NCI-H2171 (cell line): ENCODE results near the gene NRF1.

Experiments used
- DNase-seq: peaks from one replicate; lab custom pipeline; 2025; lab: John Stamatoyannopoulos, UW

The NRF1 gene

DNA sequence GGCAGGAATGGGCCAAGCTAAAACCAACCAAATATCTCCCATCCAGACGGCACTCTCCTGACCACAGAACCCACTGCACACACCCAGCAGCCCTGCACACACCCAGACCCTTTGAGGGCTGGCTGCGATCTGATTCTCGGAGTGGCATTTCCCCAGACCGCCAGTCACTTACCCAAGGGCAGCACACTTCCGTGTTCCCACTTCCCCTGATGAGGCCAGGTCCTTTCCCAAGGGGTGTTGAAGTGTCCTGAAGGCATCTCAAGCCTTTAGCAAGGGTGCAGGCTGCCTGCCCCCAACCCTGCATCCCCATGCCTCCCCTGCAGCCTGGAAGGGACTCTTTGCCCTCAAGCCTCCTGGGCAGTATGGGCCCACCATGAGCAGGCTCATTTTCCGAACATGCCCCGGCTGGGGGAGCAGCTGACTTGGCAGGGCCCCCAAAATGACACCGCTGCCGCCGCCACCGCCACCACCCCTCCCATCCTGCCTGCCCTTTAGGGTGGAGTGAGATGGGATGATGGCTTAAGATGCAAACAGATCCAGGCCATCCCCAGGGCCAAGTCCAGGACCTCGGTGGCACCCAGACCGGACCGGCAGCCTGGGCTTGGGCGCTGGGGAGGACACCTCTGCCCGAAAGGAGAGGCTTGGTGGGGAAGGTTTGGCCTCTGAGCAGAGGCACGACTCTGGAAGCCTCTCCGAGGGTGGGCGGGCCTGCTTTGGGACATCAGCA is 159.8 kb downstream of the NRF1 start:
- no peak for DNase-seq

DNA sequence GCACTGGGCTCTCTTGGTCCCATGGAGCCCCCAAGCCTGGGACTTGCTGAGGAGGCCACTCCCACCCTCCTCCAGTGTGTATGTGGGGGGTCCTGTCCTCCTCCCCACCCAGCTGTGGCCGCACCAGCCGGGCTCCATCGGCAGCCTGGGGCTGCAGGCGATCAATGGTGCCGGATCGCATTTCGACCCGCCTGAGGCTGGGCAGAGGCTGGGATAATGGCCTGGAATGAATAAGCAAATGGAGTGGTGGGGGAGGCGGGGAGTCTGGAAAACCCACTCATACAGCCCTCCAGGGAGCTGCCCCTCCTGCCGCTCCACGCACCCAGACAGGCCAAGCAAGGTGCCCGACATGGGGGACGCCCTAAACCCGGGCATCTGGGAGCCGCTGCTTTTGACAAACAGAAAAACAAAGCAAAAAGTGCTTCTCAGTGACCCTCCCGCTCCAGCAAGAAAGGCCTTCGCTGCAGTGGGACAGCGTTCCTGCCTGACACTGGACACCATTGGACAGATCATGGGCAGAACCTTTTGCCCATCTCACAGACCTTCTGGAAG is 160.5 kb downstream of the NRF1 start:
- DNase-seq: no peak

DNA sequence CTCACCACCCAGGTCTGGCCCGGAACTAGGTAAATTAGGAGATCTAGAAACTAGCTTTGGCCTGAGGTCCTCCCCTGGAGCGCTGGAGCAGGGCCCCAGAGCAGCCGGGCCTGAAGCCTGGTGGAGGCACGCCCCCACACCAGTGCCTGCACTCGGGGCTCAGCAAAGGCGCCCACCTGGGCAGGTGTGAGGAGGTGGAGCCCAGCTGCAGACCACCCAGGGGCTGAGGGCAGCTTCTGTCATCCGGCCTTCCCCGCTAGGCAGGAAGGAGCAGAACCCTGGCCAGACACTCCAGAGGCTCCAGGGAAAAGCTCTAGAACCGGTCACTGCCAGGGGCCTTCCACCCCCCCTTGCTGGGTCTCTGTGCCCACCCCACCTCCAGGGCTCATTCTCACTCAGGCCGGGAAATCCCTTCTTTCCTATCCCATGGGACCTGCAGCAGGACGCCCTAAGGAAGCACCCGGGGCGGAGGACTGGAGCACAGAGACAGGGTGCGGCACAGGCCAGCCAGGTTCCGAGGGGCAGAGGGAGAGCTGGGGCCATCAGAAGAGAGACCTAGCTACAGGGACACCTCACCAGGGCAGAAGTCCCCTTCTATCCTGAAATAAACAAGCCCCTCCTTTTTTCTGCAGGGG is 161.2 kb downstream of the NRF1 start:
- no peak for DNase-seq

GRCh38 chr7:129773328-129773731 is 161.8 kb downstream of the NRF1 start:
- no peak for DNase-seq

DNA sequence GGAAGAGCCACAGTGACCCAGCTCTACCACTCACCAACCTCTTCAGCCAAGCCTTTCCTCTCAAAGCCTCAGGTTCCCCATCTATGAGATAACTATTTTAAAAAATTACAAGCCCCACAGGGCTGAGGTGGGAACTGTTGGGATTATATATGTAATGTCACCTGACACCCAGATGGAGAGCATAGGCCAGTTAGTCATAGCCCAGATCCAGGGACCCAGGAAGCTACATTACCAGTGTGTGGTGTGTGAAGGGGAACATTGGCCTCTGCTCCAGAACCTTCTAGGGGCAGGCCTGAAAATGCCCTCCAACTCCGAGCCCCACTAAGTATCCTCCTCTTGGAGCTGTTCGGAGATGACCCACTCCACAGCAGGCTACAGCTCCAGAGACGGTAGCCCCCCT is 162.4 kb downstream of the NRF1 start:
- no peak for DNase-seq

DNA sequence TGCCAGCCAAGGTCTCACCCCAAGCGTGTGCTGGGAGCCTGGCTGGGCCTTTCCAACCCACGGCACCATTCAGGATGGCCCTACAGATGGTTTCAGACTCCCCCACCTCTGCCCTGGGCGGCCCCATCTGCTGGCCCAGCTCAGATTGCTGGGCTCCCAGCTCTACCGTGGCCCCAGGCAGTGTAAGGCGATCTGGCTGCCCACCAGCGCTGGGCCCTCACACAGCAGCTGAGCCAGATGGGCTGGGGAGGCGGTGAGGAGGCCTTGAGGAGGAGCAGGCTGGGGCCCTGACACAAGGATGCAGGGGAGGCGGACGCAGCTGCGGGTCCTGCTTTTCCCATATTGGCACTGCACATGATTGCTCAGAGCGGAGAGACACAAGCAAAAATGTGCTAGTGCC is 162.8 kb downstream of the NRF1 start:
- peak; percentile 86 for DNase-seq

GRCh38 chr7:129774871-129775694 is 163.6 kb downstream of the NRF1 start:
- DNase-seq: no peak

- peak; percentile 27 for DNase-seq
These were observed 164.3 kb downstream of the NRF1 start for GRCh38 chr7:129775695-129776361.

- DNase-seq: no peak
These were observed 164.8 kb downstream of the NRF1 start for GRCh38 chr7:129776362-129776722.

DNA sequence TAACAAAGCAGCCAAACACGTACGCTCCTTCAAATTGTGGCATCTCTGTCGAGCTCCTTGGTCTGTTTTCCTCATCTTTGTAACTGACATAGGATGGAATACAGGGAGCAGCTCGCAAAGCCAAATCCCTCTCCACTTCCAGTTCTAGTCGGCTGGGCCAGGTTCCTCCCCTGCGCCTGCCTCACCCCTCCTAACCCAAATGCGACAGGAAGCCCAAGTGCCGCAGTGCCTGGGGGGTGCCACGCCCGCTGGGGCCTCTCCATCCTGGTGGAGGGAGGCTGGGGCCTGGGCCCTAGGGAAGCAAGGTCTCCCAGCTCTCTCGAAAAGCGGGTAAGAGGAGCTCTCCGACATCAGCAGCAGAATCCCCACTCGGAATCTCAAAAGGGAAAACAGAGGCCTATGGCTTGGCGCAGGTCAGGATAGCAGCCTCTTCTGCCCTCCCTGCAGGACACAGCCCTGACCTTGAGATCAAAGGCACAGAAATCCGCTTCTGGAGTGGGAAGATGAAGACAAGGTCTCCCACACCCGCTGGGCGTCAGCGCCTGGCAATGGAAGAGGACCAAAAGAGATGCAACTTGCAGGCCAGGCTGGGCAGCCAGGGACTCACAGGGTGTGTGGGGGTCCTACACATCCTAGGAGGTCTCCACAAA is 165.8 kb downstream of the NRF1 start:
- DNase-seq: no peak

- no peak for DNase-seq
These were observed 166.7 kb downstream of the NRF1 start for GRCh38 chr7:129777993-129778769.

DNA sequence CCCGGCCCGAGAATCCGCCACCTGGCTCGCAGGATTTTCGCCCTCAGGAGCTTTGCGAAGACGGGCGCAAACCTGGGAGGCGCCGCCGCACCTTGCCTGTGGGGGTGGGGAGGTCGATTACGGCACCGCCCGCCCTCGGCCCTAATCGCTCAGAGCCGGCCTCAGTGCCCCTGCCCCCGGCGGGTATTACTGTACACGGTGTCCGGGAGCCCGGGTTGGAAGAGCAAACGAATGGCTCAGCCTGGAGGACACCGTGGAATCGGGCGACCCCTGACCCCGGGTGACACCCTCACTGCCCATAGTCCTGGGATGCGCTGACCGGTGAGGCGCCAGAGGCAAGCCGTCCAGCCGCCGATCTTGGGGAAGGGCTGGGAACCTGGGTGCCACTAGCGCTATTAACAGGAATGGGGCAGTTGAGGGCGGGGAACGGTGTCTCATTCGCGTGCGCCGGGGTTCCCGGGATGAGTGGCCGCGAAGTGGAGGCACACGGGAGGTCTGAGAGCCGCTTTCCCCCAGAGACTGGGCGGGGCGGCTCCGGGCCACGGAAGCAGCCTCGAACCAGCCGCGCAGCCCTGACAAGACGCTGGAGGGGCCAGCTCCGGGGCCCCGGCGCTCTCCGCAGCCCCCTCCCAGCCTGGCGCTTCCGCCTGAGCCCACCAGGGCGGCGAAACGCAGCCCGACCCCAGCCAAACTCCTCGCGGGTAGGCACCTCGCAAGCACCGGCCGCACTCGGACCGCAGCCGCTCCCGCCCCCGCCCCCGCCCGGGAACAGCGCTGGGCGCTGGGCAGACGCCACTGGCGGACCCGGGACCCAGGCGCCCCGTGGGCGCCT is 167.5 kb downstream of the NRF1 start:
- DNase-seq: peak; percentile 29

GRCh38 chr7:129779602-129780256 is 168.2 kb downstream of the NRF1 start:
- peak; percentile 76 for DNase-seq

DNA sequence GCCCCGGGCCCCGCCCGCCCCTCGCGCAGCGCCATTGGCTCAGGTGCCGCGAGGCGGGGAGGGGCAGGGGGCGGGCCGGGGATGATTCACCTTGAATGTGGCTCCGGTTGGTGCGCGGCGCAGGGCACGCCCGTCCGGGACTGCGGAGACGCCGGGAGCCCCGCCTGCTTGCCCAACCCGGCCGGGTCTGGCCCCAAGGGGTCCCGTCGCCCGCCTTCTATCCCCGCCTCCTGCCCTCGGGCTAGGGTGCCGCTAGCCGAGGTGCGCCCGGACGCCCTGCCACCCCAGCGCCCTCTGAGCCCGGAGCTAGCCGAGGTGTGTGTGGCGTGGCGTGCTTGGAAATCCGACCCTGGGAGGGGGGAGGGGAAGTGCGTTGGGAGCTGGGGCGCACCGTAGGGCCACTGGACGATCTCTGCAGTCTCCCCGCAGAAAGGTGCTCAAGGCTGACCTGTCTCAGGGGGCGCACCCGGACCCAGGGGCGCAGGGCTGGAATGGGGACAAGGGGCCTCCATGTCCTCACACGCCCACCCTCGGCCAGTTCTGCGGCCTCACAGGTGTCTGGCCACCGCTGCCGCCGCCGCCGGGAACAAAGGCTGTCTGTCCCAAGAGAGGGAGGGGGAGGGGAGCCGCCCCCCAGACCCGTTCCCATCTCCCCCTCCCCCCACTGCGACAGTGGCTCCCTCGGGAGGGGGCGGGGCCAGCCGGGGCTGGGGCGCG is 168.9 kb downstream of the NRF1 start:
- peak; percentile 92 for DNase-seq

DNA sequence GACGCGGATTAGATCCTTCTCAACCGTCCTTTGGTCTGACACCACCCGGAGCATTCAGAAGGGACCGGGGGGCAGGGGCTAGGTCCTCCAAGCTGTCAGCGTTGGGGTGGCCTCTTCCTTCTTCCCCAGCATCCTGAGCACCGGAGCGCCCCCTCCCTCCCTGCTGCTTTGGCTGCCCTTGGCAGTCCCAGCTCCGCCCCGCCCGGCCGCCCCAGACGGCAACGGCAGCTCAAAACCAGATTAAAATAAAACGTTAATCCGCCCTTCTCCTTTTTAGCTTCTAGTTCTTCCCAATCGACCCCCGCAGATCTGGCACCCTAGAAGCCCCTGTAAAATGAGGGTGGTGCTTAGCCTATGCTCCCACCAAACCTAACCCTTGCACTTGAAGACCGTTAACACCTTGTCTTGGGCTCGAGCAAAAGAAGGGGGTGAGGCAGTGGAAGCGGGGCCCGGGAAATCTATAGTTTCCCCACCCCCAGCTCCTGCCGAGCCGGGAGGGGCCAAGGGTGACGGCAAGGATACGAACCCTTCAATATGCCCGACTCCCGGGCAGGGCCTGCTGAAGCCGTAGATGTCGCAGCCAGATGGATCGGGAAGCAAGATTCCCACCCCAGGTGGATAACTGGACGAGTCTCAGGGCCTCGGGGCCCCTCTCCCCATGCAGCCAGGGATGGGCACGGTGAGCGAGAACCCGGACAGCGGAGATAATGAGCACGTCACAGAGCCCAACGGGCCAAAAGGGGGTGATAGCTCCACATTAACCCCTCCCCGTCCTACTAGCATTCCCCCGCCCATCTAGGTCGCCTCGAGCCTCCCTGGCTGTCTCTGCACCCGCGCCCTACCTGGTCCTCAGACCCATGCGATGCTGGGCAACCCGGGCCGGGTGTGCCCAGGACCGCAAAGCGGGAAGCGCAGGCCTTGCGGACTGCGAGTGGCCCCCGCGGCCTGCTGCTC is 169.7 kb downstream of the NRF1 start:
- DNase-seq: peak; percentile 57

DNA sequence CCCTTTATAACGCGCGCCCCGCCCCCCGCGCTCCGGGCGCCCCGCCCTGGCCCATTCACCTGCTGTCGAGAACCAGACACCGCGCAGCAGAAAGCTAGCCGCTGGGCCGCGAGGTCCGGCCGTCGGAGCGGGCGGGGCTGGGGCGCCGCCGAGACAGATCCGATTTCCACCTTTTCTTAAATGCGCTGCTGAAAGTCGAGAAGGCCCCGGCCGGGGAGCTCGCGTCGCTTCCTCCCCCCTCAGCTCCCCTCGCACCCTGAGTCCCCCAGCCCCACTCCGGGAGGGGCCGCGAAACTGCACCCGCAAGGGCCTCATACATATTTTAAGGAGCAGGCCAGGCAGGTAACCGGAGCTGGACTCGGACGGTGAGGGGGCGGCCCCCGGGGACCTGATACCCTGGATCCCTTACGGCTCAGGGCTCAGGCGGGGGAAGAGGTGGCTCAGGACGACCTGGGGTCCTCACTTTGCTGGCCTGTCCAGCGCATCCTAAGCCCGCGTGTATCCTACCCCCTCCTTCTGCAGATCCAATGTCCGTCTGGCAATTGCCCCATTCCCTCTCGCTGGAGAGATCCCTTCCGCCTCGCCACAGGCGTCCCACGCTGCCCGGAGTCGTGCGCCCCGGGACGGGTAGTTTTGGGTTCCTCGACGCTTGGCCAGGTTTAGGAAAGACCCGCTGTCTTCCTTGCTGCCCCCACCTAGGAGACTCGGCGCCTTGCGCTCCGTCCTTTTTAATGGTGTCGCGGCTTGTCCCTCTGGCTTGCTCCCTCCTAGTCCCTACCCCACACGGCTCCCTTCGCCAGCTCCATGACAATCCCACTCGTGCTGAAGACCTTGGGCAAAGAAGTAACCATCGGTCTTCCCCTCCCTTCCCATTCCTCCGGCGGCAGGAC is 170.7 kb downstream of the NRF1 start:
- no peak for DNase-seq
